Hepatocyte (in vitro differentiated cells): ENCODE data around the gene RBFOX1.

ENCODE experiments used
- EZH2 ChIP-seq: fragments of 200-600 bp; sonication (generic); IDR thresholded peaks from 2 replicates; pipeline ENCODE4 v1.6.1; 2016; ENCODE audit warnings: antibody characterized with exemption, mild to moderate bottlenecking, borderline replicate concordance
- EZH2phosphoT487 ChIP-seq: fragments of 200-600 bp; sonication (generic); IDR thresholded peaks from one replicate; pipeline ENCODE4 v1.6.1; 2018; ENCODE audit warnings: antibody characterized with exemption, mild to moderate bottlenecking, low read depth, moderate library complexity; ENCODE audit not compliant: unreplicated experiment, severe bottlenecking
- TF ChIP-seq, protein P1 (sequence below): fragments of 200-600 bp; sonication (generic); IDR thresholded peaks from 2 replicates; pipeline ENCODE4 v1.5.1; 2016; ENCODE audit warnings: antibody characterized with exemption, mild to moderate bottlenecking; ENCODE audit not compliant: poor library complexity

DNA sequence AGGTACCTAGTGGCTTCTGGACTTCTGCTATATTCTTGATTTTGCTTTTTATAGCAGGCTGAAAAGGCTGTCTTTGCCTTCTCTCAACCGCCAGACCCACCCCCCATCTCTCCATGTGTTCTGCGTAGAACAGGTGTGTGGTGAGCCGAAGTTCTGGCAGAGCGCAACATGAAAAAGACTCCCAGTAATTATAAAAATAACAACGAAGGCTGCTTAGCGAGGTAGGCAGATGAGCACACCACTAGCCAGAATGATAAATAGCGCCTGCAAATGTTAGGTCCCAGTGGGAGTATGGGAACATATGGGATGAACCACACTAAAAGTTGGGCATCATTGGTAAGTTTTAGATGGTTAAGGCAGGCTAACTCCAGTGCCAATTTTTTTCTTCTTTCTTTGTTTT, 14.0 kb upstream of the RBFOX1 start:
- TF ChIP-seq, protein P1, sequence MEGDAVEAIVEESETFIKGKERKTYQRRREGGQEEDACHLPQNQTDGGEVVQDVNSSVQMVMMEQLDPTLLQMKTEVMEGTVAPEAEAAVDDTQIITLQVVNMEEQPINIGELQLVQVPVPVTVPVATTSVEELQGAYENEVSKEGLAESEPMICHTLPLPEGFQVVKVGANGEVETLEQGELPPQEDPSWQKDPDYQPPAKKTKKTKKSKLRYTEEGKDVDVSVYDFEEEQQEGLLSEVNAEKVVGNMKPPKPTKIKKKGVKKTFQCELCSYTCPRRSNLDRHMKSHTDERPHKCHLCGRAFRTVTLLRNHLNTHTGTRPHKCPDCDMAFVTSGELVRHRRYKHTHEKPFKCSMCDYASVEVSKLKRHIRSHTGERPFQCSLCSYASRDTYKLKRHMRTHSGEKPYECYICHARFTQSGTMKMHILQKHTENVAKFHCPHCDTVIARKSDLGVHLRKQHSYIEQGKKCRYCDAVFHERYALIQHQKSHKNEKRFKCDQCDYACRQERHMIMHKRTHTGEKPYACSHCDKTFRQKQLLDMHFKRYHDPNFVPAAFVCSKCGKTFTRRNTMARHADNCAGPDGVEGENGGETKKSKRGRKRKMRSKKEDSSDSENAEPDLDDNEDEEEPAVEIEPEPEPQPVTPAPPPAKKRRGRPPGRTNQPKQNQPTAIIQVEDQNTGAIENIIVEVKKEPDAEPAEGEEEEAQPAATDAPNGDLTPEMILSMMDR, result no peak
- TF ChIP-seq EZH2phosphoT487 (no peak), EZH2 (no peak)
